VCaP (cell line): ENCODE measurements around the gene MYO5C.
A peak's percentile ranks its signal among the peaks of the same experiment; 100 is the strongest.

ENCODE experiments used
- H3K27ac ChIP-seq: fragments of 450-650 bp; 2 replicates; pipeline ENCODE4 v1.5.1; 2017
- CTCF ChIP-seq: fragments of 450-650 bp; conservative IDR thresholded peaks from 2 replicates; pipeline ENCODE4 v1.5.1; 2017; ENCODE audit warnings: mild to moderate bottlenecking, moderate library complexity

Gene MYO5C

GRCh38 chr15:52228921-52229320 is 66.7 kb downstream of the MYO5C start:
- H3K27ac ChIP-seq: no peak overlapping the region
- TF ChIP-seq CTCF: no peak

GRCh38 chr15:52227456-52227855 is 68.1 kb downstream of the MYO5C start:
- peak; percentile 86 for TF ChIP-seq CTCF
- no peak overlapping the region for H3K27ac ChIP-seq

- no peak overlapping the region for H3K27ac ChIP-seq
- TF ChIP-seq CTCF: no peak
Observed at GRCh38 chr15:52225230-52225629, 70.4 kb downstream of the MYO5C start.

- H3K27ac ChIP-seq: no peak overlapping the region
- TF ChIP-seq CTCF: no peak
Observed at GRCh38 chr15:52224211-52224610, 71.4 kb downstream of the MYO5C start.

- H3K27ac ChIP-seq: no peak overlapping the region
- no peak for TF ChIP-seq CTCF
Observed at GRCh38 chr15:52221730-52222129, 73.9 kb downstream of the MYO5C start.

GRCh38 chr15:52220937-52221660 is 74.5 kb downstream of the MYO5C start:
- no peak for TF ChIP-seq CTCF
- H3K27ac ChIP-seq: no peak overlapping the region

- TF ChIP-seq CTCF: no peak
- no peak overlapping the region for H3K27ac ChIP-seq
Observed at GRCh38 chr15:52220251-52220650, 75.4 kb downstream of the MYO5C start.
